Mesendoderm (in vitro differentiated cells): ENCODE data around the gene CCDC9B. TPM values are rescaled to one million over a fixed set of nuclear protein-coding genes. Genes with fewer than 3 reads are reported as not detected.

Source experiments
- DNase-seq: peaks from one replicate; pipeline ENCODE4 v3.0.0; 2013
- H2AK5ac ChIP-seq: 2 replicates; pipeline ENCODE4 v1.6.1; 2013; ENCODE audit warnings: low read length, inconsistent platforms
- H2BK120ac ChIP-seq: 2 replicates; pipeline ENCODE4 v1.6.1; 2013; ENCODE audit warnings: low read depth, mild to moderate bottlenecking, low read length, moderate library complexity, mixed read lengths
- H2BK15ac ChIP-seq: replicated peaks from 2 replicates; pipeline ENCODE4 v1.6.1; 2013; ENCODE audit warnings: low read depth, mild to moderate bottlenecking, moderate library complexity
- H2BK5ac ChIP-seq: 2 replicates; pipeline ENCODE4 v1.6.1; 2013; ENCODE audit warnings: low read length, inconsistent platforms
- H3K18ac ChIP-seq: 2 replicates; pipeline ENCODE4 v1.6.1; 2013; ENCODE audit warnings: mild to moderate bottlenecking, low read length, mixed read lengths
- H3K23ac ChIP-seq: one replicate; pipeline ENCODE4 v1.6.1; 2013; ENCODE audit warnings: low read length
- H3K27ac ChIP-seq: 2 replicates; pipeline ENCODE4 v1.5.1; 2013; ENCODE audit warnings: low read depth, mild to moderate bottlenecking, inconsistent platforms, low read length, moderate library complexity
- H3K27me3 ChIP-seq: 2 replicates; pipeline ENCODE4 v1.6.1; 2013; ENCODE audit warnings: low read length, control low read depth, mild to moderate bottlenecking, inconsistent platforms; ENCODE audit not compliant: insufficient read depth, poor library complexity
- H3K36me3 ChIP-seq: 2 replicates; pipeline ENCODE4 v1.6.1; 2013; ENCODE audit warnings: low read length, inconsistent platforms; ENCODE audit not compliant: control insufficient read depth, insufficient read depth
- H3K4ac ChIP-seq: one replicate; pipeline ENCODE4 v1.6.1; 2013; ENCODE audit warnings: low read depth, mild to moderate bottlenecking, low read length, moderate library complexity
- H3K4me1 ChIP-seq: 2 replicates; pipeline ENCODE4 v1.6.1; 2013; ENCODE audit warnings: low read depth, low read length, inconsistent platforms; ENCODE audit not compliant: control insufficient read depth
- H3K4me2 ChIP-seq: 2 replicates; pipeline ENCODE4 v1.6.1; 2013; ENCODE audit warnings: low read length
- H3K4me3 ChIP-seq: 2 replicates; pipeline ENCODE4 v1.5.1; 2013; ENCODE audit warnings: mild to moderate bottlenecking, low read length
- H3K56ac ChIP-seq: one replicate; pipeline ENCODE4 v1.6.1; 2013; ENCODE audit warnings: low read length
- H3K79me1 ChIP-seq: 2 replicates; pipeline ENCODE4 v1.6.1; 2013; ENCODE audit warnings: low read length, inconsistent platforms
- H3K79me2 ChIP-seq: 2 replicates; pipeline ENCODE4 v1.6.1; 2013; ENCODE audit warnings: mild to moderate bottlenecking, low read length; ENCODE audit not compliant: control insufficient read depth, insufficient read depth
- H3K9ac ChIP-seq: 2 replicates; pipeline ENCODE4 v1.6.1; 2013; ENCODE audit warnings: low read length, inconsistent platforms
- H4K5ac ChIP-seq: one replicate; pipeline ENCODE4 v1.6.1; 2013; ENCODE audit warnings: low read length
- H4K8ac ChIP-seq: one replicate; pipeline ENCODE4 v1.6.1; 2013; ENCODE audit warnings: low read depth, mild to moderate bottlenecking, control low read depth, low read length, moderate library complexity
- WGBS: extraction: QIAGEN DNeasy Blood & Tissue Kit; methylation state at CpG from one replicate; pipeline ENCODE4 v1.1.7; 2013; ENCODE audit warnings: low lambda C conversion rate, missing lambda C conversion rate; ENCODE audit not compliant: insufficient coverage; ENCODE audit errors: extremely low coverage; 5-methylcytosine and 5-hydroxymethylcytosine counted together
- polyA plus RNA-seq, 2 experiments: library from polyadenylated mRNA; stranded (reverse); fragments of 200-250 nt; gene quantifications; one replicate each; pipeline ENCODE4 v1.2.3, GENCODE V29; 2013

CCDC9B gene
- 0.44 TPM for polyA plus RNA-seq (2013, experiment 1 of 2)
- polyA plus RNA-seq (2013, experiment 2 of 2), result 0.29 TPM

- Histone ChIP-seq H3K36me3 (no peaks in the 10 kb centered on the region), H3K4me3 (no peak within 1 kb of the TSS), H3K27ac (no peak within 1 kb of the TSS), H4K5ac (no peak within 1 kb of the TSS), H3K27me3 (no peaks in the 10 kb centered on the region), H3K56ac (peak within 1 kb of the TSS; percentile 45), H3K9ac (no peak within 1 kb of the TSS), H3K79me1 (no peaks in the 10 kb centered on the region), H3K4me1 (no peaks in the 10 kb centered on the region), H2BK15ac (no peak within 1 kb of the TSS), H3K4me2 (no peak within 1 kb of the TSS), H3K23ac (no peak within 1 kb of the TSS), H3K4ac (no peak within 1 kb of the TSS), H2BK5ac (no peak within 1 kb of the TSS), H4K8ac (no peak within 1 kb of the TSS), H2BK120ac (no peak within 1 kb of the TSS), H3K18ac (no peak within 1 kb of the TSS), H3K79me2 (no peaks in the 10 kb centered on the region), H2AK5ac (no peak within 1 kb of the TSS)
- no CpG with 5 or more reads among the region's 17 CpGs for WGBS
- no peak for DNase-seq
These were observed at the start of gene CCDC9B for GRCh38 chr15:40340740-40341400. CCDC9B (minus strand) TSS chr15:40340939; CDS start chr15:40340819, 120 bp downstream.

- Histone ChIP-seq H3K18ac (no peak overlapping the region), H4K8ac (no peak overlapping the region), H3K9ac (no peak overlapping the region), H3K36me3 (peaks cover 35% of the 10 kb centered on the region), H3K4me1 (no peaks in the 10 kb centered on the region), H3K27me3 (no peaks in the 10 kb centered on the region), H3K4ac (no peak overlapping the region), H3K4me3 (no peak overlapping the region), H3K27ac (no peak overlapping the region), H2BK15ac (no peak overlapping the region), H3K79me1 (peaks cover 6% of the 10 kb centered on the region), H3K79me2 (peaks cover 2% of the 10 kb centered on the region), H3K23ac (no peak overlapping the region), H3K56ac (no peak overlapping the region), H2BK5ac (no peak overlapping the region), H2AK5ac (no peak overlapping the region), H4K5ac (no peak overlapping the region), H3K4me2 (no peak overlapping the region), H2BK120ac (no peak overlapping the region)
- WGBS, result no CpG with 5 or more reads among the region's 2 CpGs
- no peak for DNase-seq
These were observed 49.3 kb upstream of the CCDC9B start for GRCh38 chr15:40389824-40390595.

- Histone ChIP-seq H3K9ac (no peak overlapping the region), H4K5ac (no peak overlapping the region), H3K27ac (no peak overlapping the region), H3K27me3 (no peaks in the 10 kb centered on the region), H2BK5ac (no peak overlapping the region), H3K79me2 (peaks cover 8% of the 10 kb centered on the region), H2AK5ac (no peak overlapping the region), H3K4me3 (no peak overlapping the region), H2BK120ac (no peak overlapping the region), H3K36me3 (peaks cover 35% of the 10 kb centered on the region), H2BK15ac (no peak overlapping the region), H3K4me1 (no peaks in the 10 kb centered on the region), H3K23ac (no peak overlapping the region), H3K4me2 (no peak overlapping the region), H4K8ac (no peak overlapping the region), H3K18ac (no peak overlapping the region), H3K4ac (no peak overlapping the region), H3K56ac (no peak overlapping the region), H3K79me1 (peaks cover 9% of the 10 kb centered on the region)
- WGBS, result no CpG with 5 or more reads among the region's 13 CpGs
- DNase-seq, result no peak
These were observed 48.4 kb upstream of the CCDC9B start for GRCh38 chr15:40388941-40389823.

DNA sequence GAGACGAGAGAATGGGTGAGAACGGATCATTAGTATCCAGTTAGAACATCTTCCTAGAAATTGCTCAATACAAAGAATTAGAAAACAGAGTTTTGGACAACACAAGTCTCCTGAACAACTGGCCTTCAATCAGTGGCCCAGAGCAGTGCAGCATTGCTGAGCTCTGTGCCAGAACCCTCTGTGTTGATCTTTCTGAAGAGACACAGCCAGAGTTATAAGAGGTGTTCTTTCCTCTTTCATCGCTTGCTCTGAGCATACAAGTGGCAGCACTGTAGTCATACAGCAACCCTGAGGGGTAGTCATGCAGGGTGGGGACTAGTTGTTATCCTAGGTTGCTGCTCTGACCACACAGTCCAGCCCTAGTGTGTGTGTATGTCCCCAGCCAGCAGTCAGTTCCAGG lies 45.7 kb upstream of the CCDC9B start:
- H3K9ac ChIP-seq, result no peak overlapping the region
- H2BK5ac ChIP-seq, result no peak overlapping the region
- no peak for DNase-seq
- peaks cover 17% of the 10 kb centered on the region for H3K79me2 ChIP-seq
- no peak overlapping the region for H2AK5ac ChIP-seq
- H4K5ac ChIP-seq, result no peak overlapping the region
- H3K56ac ChIP-seq, result no peak overlapping the region
- H4K8ac ChIP-seq, result no peak overlapping the region
- H3K4ac ChIP-seq, result no peak overlapping the region
- H2BK15ac ChIP-seq, result no peak overlapping the region
- H3K4me2 ChIP-seq, result no peak overlapping the region
- H3K27ac ChIP-seq, result no peak overlapping the region
- peaks cover 26% of the 10 kb centered on the region for H3K36me3 ChIP-seq
- no peak overlapping the region for H2BK120ac ChIP-seq
- no peak overlapping the region for H3K4me3 ChIP-seq
- no peak overlapping the region for H3K23ac ChIP-seq
- no CpG with 5 or more reads among the region's 3 CpGs for WGBS
- peaks cover 2% of the 10 kb centered on the region for H3K4me1 ChIP-seq
- no peaks in the 10 kb centered on the region for H3K27me3 ChIP-seq
- H3K18ac ChIP-seq, result no peak overlapping the region
- H3K79me1 ChIP-seq, result peaks cover 10% of the 10 kb centered on the region

- Histone ChIP-seq H3K4me2 (peak within 1 kb of the TSS; percentile 59), H3K4me3 (peak within 1 kb of the TSS; percentile 97), H3K27me3 (no peaks in the 10 kb centered on the region), H3K56ac (peak within 1 kb of the TSS; percentile 98), H4K8ac (no peak within 1 kb of the TSS), H4K5ac (no peak within 1 kb of the TSS), H2BK120ac (no peak within 1 kb of the TSS), H3K27ac (no peak within 1 kb of the TSS), H3K79me2 (peaks cover 17% of the 10 kb centered on the region), H2AK5ac (no peak within 1 kb of the TSS), H3K4ac (no peak within 1 kb of the TSS), H3K23ac (peak within 1 kb of the TSS; percentile 68), H3K36me3 (peaks cover 15% of the 10 kb centered on the region), H3K18ac (peak within 1 kb of the TSS; percentile 20), H2BK5ac (no peak within 1 kb of the TSS), H3K79me1 (peaks cover 10% of the 10 kb centered on the region), H2BK15ac (no peak within 1 kb of the TSS), H3K9ac (peak within 1 kb of the TSS; percentile 82), H3K4me1 (peaks cover 2% of the 10 kb centered on the region)
- WGBS, result no CpG with 5 or more reads among the region's 57 CpGs
- peak; percentile 97 for DNase-seq
These were observed 42.1 kb upstream of the CCDC9B start, which contains the start of gene KNSTRN for GRCh38 chr15:40382580-40383456. KNSTRN (plus strand) TSS chr15:40382721; CDS start chr15:40382836, 115 bp downstream.
